ENCODE results near the gene PDCL3. TPM values are rescaled to one million over a fixed set of nuclear protein-coding genes. Genes with fewer than 3 reads are reported as not detected.

Gene PDCL3
- total RNA-seq, 1 experiment from 2014 or later, result 22.1 TPM

- no peak for TF ChIP-seq ARID4B (CRISPR knock-in tag; IDR thresholded peaks at IDR 0.05; ENCODE audit: borderline replicate concordance)
Measured at GRCh38 chr2:100529176-100529575, 33.6 kb upstream of the PDCL3 start (continued).

GRCh38 chr2:100529900-100530299 lies 32.9 kb upstream of the PDCL3 start:
- DNase-seq (ENCODE audit: low spot score) (no peak), ATAC-seq (no peak)
- H3K4me1 Mint-ChIP-seq, result peaks cover 10% of the 10 kb centered on the region
- ChIA-PET CTCF (no interaction called here), POLR2A (no interaction called here)
- H3K27me3 Mint-ChIP-seq (ENCODE audit: low read depth), result no peaks in the 10 kb centered on the region; the same call in 1 of the 2 replicates
- H3K27ac Mint-ChIP-seq, result no peak overlapping the region
- H3K4me3 Mint-ChIP-seq, result no peak overlapping the region
- H3K9me3 Mint-ChIP-seq, result peaks cover 10% of the 10 kb centered on the region
- TF ChIP-seq ZMAT4 (CRISPR knock-in tag; IDR thresholded peaks at IDR 0.05) (no peak), IRF1 (CRISPR knock-in tag; IDR thresholded peaks at IDR 0.05) (no peak), FOXK1 (CRISPR knock-in tag; IDR thresholded peaks at IDR 0.05) (no peak), USF1 (CRISPR knock-in tag; IDR thresholded peaks at IDR 0.05) (no peak), RORB (CRISPR knock-in tag; IDR thresholded peaks at IDR 0.05) (no peak), FOXP4 (CRISPR knock-in tag; IDR thresholded peaks at IDR 0.05) (no peak), ATF2 (CRISPR knock-in tag; IDR thresholded peaks at IDR 0.05; ENCODE audit: borderline replicate concordance, low read depth) (no peak), TCF7 (CRISPR knock-in tag; IDR thresholded peaks at IDR 0.05; ENCODE audit: low read depth) (no peak), TEAD1 (CRISPR knock-in tag; IDR thresholded peaks at IDR 0.05) (no peak)
- no peaks in the 10 kb centered on the region for H3K36me3 Mint-ChIP-seq

GRCh38 chr2:100535855-100536254 lies 26.9 kb upstream of the PDCL3 start:
- peaks cover 17% of the 10 kb centered on the region for H3K4me1 Mint-ChIP-seq
- ATAC-seq (no peak), DNase-seq (ENCODE audit: low spot score) (no peak)
- no peak overlapping the region for H3K27ac Mint-ChIP-seq
- ChIA-PET POLR2A (no interaction called here), CTCF (no interaction called here)
- peaks cover 8% of the 10 kb centered on the region; the same call in 1 of the 2 replicates for H3K27me3 Mint-ChIP-seq (ENCODE audit: low read depth)
- H3K4me3 Mint-ChIP-seq, result no peak overlapping the region
- peaks cover 11% of the 10 kb centered on the region for H3K9me3 Mint-ChIP-seq
- H3K36me3 Mint-ChIP-seq, result no peaks in the 10 kb centered on the region
- TF ChIP-seq USF2 (CRISPR knock-in tag; IDR thresholded peaks at IDR 0.05) (no peak), ELF4 (CRISPR knock-in tag; IDR thresholded peaks at IDR 0.05; ENCODE audit: low read depth) (no peak), SMAD3 (CRISPR knock-in tag; IDR thresholded peaks at IDR 0.05; ENCODE audit: borderline replicate concordance) (no peak), HMGXB4 (CRISPR knock-in tag; IDR thresholded peaks at IDR 0.05) (no peak), ZNF121 (CRISPR knock-in tag; IDR thresholded peaks at IDR 0.05) (no peak), ARID4B (CRISPR knock-in tag; IDR thresholded peaks at IDR 0.05; ENCODE audit: borderline replicate concordance) (no peak), ZNF671 (CRISPR knock-in tag; IDR thresholded peaks at IDR 0.05) (no peak)
